Caco-2 (cell line): ENCODE data around the gene FCN3. TPM values are rescaled to one million over a fixed set of nuclear protein-coding genes. Genes with fewer than 3 reads are reported as not detected.

Source experiments
- BruUV-seq: library from RNA; stranded (reverse); fragments of 400-500 nt; replicated peaks from 2 replicates; lab custom pipeline; 2021; lab: Mats Ljungman, UMichigan
- CTCF ChIA-PET: fragments of 300-600 bp; sonication (Branson Sonifier 250); formaldehyde crosslinking; loops from one replicate; lab custom pipeline; 2022; ENCODE audit warnings: antibody characterized with exemption; lab: Charles Lee
- POLR2A ChIA-PET: fragments of 300-600 bp; sonication (Branson Sonifier 250); formaldehyde crosslinking; loops from one replicate; lab custom pipeline; 2022; ENCODE audit warnings: antibody characterized with exemption; lab: Charles Lee
- DNase-seq, 2 experiments: peaks; one replicate each; pipeline versions ENCODE4 v3.0.0 to v3.0.0-alpha.2; 2020 to 2022
- H3K27me3 ChIP-seq: replicated peaks from 2 replicates; pipeline ENCODE4 v1.6.0; 2011; ENCODE audit warnings: low read length; ENCODE audit not compliant: control insufficient read depth, insufficient read depth
- H3K36me3 ChIP-seq: 2 replicates; pipeline ENCODE4 v1.5.1; 2011; ENCODE audit warnings: low read length; ENCODE audit not compliant: control insufficient read depth, insufficient read depth
- H3K4me1 ChIP-seq: fragments of 250-450 bp; sonication (Bioruptor Pico); 2 replicates; pipeline ENCODE4 v1.5.1; 2020; ENCODE audit warnings: mild to moderate bottlenecking
- H3K4me3 ChIP-seq: 2 replicates; pipeline ENCODE4 v1.5.1; 2011; ENCODE audit warnings: low read depth, mild to moderate bottlenecking, control low read depth, low read length
- H3K9me3 ChIP-seq: fragments of 250-450 bp; sonication (Bioruptor Pico); 2 replicates; pipeline ENCODE4 v1.5.1; 2020; ENCODE audit warnings: mild to moderate bottlenecking, moderate library complexity
- H3K27ac Mint-ChIP-seq: one replicate; pipeline ENCODE4 v1.8.0; 2022; ENCODE audit warnings: mixed read lengths; ENCODE audit not compliant: unreplicated experiment
- H3K27me3 Mint-ChIP-seq: one replicate; pipeline ENCODE4 v1.8.0; 2022; ENCODE audit warnings: mixed read lengths; ENCODE audit not compliant: insufficient read depth, unreplicated experiment
- H3K36me3 Mint-ChIP-seq: one replicate; pipeline ENCODE4 v1.8.0; 2022; ENCODE audit warnings: mild to moderate bottlenecking, mixed read lengths; ENCODE audit not compliant: insufficient read depth, unreplicated experiment
- H3K4me1 Mint-ChIP-seq: one replicate; pipeline ENCODE4 v1.8.0; 2022; ENCODE audit warnings: low read depth, mixed read lengths; ENCODE audit not compliant: unreplicated experiment
- H3K4me3 Mint-ChIP-seq: one replicate; pipeline ENCODE4 v1.8.0; 2022; ENCODE audit warnings: mild to moderate bottlenecking, moderate library complexity, mixed read lengths; ENCODE audit not compliant: unreplicated experiment
- H3K9me3 Mint-ChIP-seq: one replicate; pipeline ENCODE4 v1.8.0; 2022; ENCODE audit warnings: mixed read lengths; ENCODE audit not compliant: unreplicated experiment
- CTCF ChIP-seq, 2 experiments: fragments of 200-600 bp in 1 of 2; IDR thresholded peaks; 1 replicate in 1 of 2; 2 replicates in 1 of 2; pipeline versions ENCODE4 v1.5.1 to v1.8.0; 2011 to 2022; ENCODE audit warnings: antibody characterized with exemption in 1 of 2, control low read depth in 1 of 2, inconsistent platforms in 1 of 2, low read depth in 1 of 2, low read length in 1 of 2, mild to moderate bottlenecking in 1 of 2, moderate library complexity in 1 of 2; ENCODE audit not compliant: insufficient read depth in 1 of 2, severe bottlenecking in 1 of 2, unreplicated experiment in 1 of 2
- intact Hi-C: fragments of 100-400 bp; cut with micrococcal nuclease; formaldehyde crosslinking; loops from one replicate; pipeline ENCODE4 v1.10.0; 2022; ENCODE audit not compliant: unreplicated experiment
- total RNA-seq: library from RNA; stranded (reverse); gene quantifications from 2 replicates; pipeline ENCODE4 v1.2.3, GENCODE V29; 2022

The FCN3 gene
- total RNA-seq, 1 experiment from 2014 or later, result not detected

GRCh38 chr1:27342391-27342777, 32.2 kb downstream of the FCN3 start:
- H3K27me3 ChIP-seq, result no peaks in the 10 kb centered on the region
- no peaks in the 10 kb centered on the region for H3K27me3 Mint-ChIP-seq
- H3K4me3 Mint-ChIP-seq, result peak overlapping the region; percentile 71
- peak overlapping the region; percentile 41 for H3K4me3 ChIP-seq
- H3K9me3 ChIP-seq, result no peaks in the 10 kb centered on the region
- H3K9me3 Mint-ChIP-seq, result no peaks in the 10 kb centered on the region
- no peak for TF ChIP-seq CTCF (IDR thresholded peaks at IDR 0.05; ENCODE audit: insufficient read depth in 1 of 2, low read depth in 1 of 2, low read length in 1 of 2, severe bottlenecking in 1 of 2, unreplicated experiment in 1 of 2)
- intact Hi-C loops, result no loop called here
- DNase-seq, result no peak
- H3K27ac Mint-ChIP-seq, result peak overlapping the region; percentile 76
- H3K4me1 ChIP-seq, result peaks cover 25% of the 10 kb centered on the region
- POLR2A ChIA-PET, result interaction anchor here (1.2 kb wide), 1 partner anchor 9 kb away, joined by 3 read pairs; no protein-coding TSS in a partner anchor
- peaks cover 27% of the 10 kb centered on the region for H3K4me1 Mint-ChIP-seq
- CTCF ChIA-PET, result interaction anchor here (0.6 to 0.7 kb wide), 2 partner anchors 17 to 24 kb away, joined by 3 read pairs; no protein-coding TSS in a partner anchor
- BruUV-seq, result TSS peak; percentile 36
- no peaks in the 10 kb centered on the region for H3K36me3 ChIP-seq
- peaks cover 26% of the 10 kb centered on the region for H3K36me3 Mint-ChIP-seq

GRCh38 chr1:27341525-27342252, 32.9 kb downstream of the FCN3 start, which contains the start of gene SYTL1:
Gene SYTL1, plus strand, starts transcription at chr1:27342022. Its CDS starts 3,313 bp downstream, at chr1:27345335.
- peak within 1 kb of the TSS; percentile 76 for H3K27ac Mint-ChIP-seq
- H3K9me3 ChIP-seq, result no peaks in the 10 kb centered on the region
- CTCF ChIA-PET, result interaction anchor here (0.6 to 1.0 kb wide), 3 partner anchors 12 to 25 kb away, joined by 3 read pairs; no protein-coding TSS in a partner anchor
- H3K4me1 Mint-ChIP-seq, result peaks cover 22% of the 10 kb centered on the region
- no peaks in the 10 kb centered on the region for H3K27me3 ChIP-seq
- H3K4me3 Mint-ChIP-seq, result peak within 1 kb of the TSS; percentile 71
- no peak for TF ChIP-seq CTCF (IDR thresholded peaks at IDR 0.05; ENCODE audit: insufficient read depth in 1 of 2, low read depth in 1 of 2, low read length in 1 of 2, severe bottlenecking in 1 of 2, unreplicated experiment in 1 of 2)
- intact Hi-C loops, result no loop called here
- peak; percentile 56 to 60 for DNase-seq
- H3K36me3 Mint-ChIP-seq, result peaks cover 24% of the 10 kb centered on the region
- no peaks in the 10 kb centered on the region for H3K36me3 ChIP-seq
- no peaks in the 10 kb centered on the region for H3K9me3 Mint-ChIP-seq
- peak within 1 kb of the TSS; percentile 41 for H3K4me3 ChIP-seq
- no peaks in the 10 kb centered on the region for H3K27me3 Mint-ChIP-seq
- peaks cover 21% of the 10 kb centered on the region for H3K4me1 ChIP-seq
- no TSS peak for BruUV-seq
- POLR2A ChIA-PET, result no interaction called here

- DNase-seq, result no peak
- no peaks in the 10 kb centered on the region for H3K27me3 Mint-ChIP-seq
- Histone ChIP-seq H3K4me3 (no peak overlapping the region), H3K27me3 (no peaks in the 10 kb centered on the region), H3K36me3 (no peaks in the 10 kb centered on the region), H3K9me3 (no peaks in the 10 kb centered on the region), H3K4me1 (peaks cover 21% of the 10 kb centered on the region)
- CTCF ChIA-PET, result no interaction called here
- H3K36me3 Mint-ChIP-seq, result peaks cover 40% of the 10 kb centered on the region
- H3K27ac Mint-ChIP-seq, result peak overlapping the region; percentile 86
- intact Hi-C loops, result no loop called here
- POLR2A ChIA-PET, result no interaction called here
- H3K4me1 Mint-ChIP-seq, result peaks cover 22% of the 10 kb centered on the region
- BruUV-seq, result no TSS peak
- no peaks in the 10 kb centered on the region for H3K9me3 Mint-ChIP-seq
- no peak for TF ChIP-seq CTCF (IDR thresholded peaks at IDR 0.05; ENCODE audit: insufficient read depth in 1 of 2, low read depth in 1 of 2, low read length in 1 of 2, severe bottlenecking in 1 of 2, unreplicated experiment in 1 of 2)
- no peak overlapping the region for H3K4me3 Mint-ChIP-seq
Measured at GRCh38 chr1:27339213-27339612, 35.4 kb downstream of the FCN3 start.
